Ovary (tissue), 9 donors: ENCODE data around the gene CREM. TPM values are rescaled to one million over a fixed set of nuclear protein-coding genes. Genes with fewer than 3 reads are reported as not detected.

Experiments used
- DNase-seq, 5 donors: peaks; one replicate each; pipeline ENCODE4 v3.0.0-alpha.2; 2019 to 2020
- H3K27ac ChIP-seq, 2 donors: fragments of 200-600 bp; one replicate each; pipeline versions ENCODE4 v1.5.1 to v1.8.0; 2019 to 2022
- H3K27me3 ChIP-seq: fragments of 200-600 bp; one replicate; pipeline ENCODE4 v1.8.0; 2022
- H3K36me3 ChIP-seq: fragments of 200-600 bp; sonication (generic); one replicate; pipeline ENCODE4 v1.5.1; 2019
- H3K4me1 ChIP-seq: one replicate; pipeline ENCODE4 v1.8.1; 2013; ENCODE audit warnings: mild to moderate bottlenecking, moderate library complexity; ENCODE audit not compliant: insufficient read depth
- H3K4me3 ChIP-seq: fragments of 200-600 bp; sonication (generic); one replicate; pipeline ENCODE4 v1.5.1; 2017
- H3K9me3 ChIP-seq, 2 donors: fragments of 200-600 bp in 1 of 2; sonication (generic) in 1 of 2; one replicate each; pipeline versions ENCODE4 v1.5.1 to v1.8.1; 2013 to 2019; ENCODE audit warnings: mild to moderate bottlenecking in 1 of 2, moderate library complexity in 1 of 2
- EP300 ChIP-seq: sonication (generic); formaldehyde crosslinking; IDR thresholded peaks from one replicate; pipeline ENCODE4 v1.6.1; 2017; ENCODE audit warnings: antibody characterized with exemption
- POLR2A ChIP-seq: fragments of 450-650 bp; IDR thresholded peaks from one replicate; pipeline ENCODE4 v1.6.1; 2017; ENCODE audit warnings: antibody characterized with exemption, mild to moderate bottlenecking, moderate library complexity
- WGBS, 3 donors: extraction: QIAGEN DNeasy Blood & Tissue Kit in 1 of 3; methylation state at CpG; one replicate each; pipeline versions ENCODE4 v1.1.5 to v1.1.7; 2013 to 2017; 5-methylcytosine and 5-hydroxymethylcytosine counted together
- intact Hi-C, 4 donors: fragments of 100-400 bp; cut with DNase I; formaldehyde crosslinking; loops; one replicate each; pipeline versions ENCODE4 v1.11.0 to v1.15.1; 2022 to 2023
- polyA plus RNA-seq, 2 donors: library from polyadenylated mRNA; stranded (reverse); fragments of 200-250 nt in 1 of 2; fragments of 350-450 nt in 1 of 2; fragmentation: Illumina TruSeq in 1 of 2; extraction: RNeasy Lipid Tissue Mini Kit (QIAGEN cat#74804) in 1 of 2; gene quantifications; one replicate each; pipeline ENCODE4 v1.2.3, GENCODE V29; 2013 to 2014
- total RNA-seq, 7 donors: library from RNA; depleted of rRNA in 2 of 7; stranded (reverse); fragments of >200 nt in 2 of 7; fragmentation: NEBNext Ultra II Directional in 3 of 7; extraction: Animal tissue kit (Norgen Biotek cat#: 25700) in 3 of 7; gene quantifications; one replicate each; pipeline versions ENCODE4 v1.1.0 to v1.2.4, GENCODE V29; 2016 to 2023
- TF ChIP-seq, protein P1 (sequence below), 3 donors: fragments of 450-650 bp in 2 of 3; fragments of 200-600 bp in 1 of 3; IDR thresholded peaks; one replicate each; pipeline versions ENCODE4 v1.5.1 to v1.8.0; 2016 to 2022; ENCODE audit warnings: antibody characterized with exemption in 3 of 3, mild to moderate bottlenecking in 1 of 3
- donor health status: DM: no; HTN: no; CAD: no; lungs with moderate emphysema.
- donor health status: DM: no; HTN: no; CAD: no.
- donor health status: Bipolar disorder and iron deficiency.
- donor health status: DM: yes; HTN: yes; CAD: no.
- donor health status: DM: no; HTN: no; CAD: no.
- donor health status: DM: yes; HTN: yes; CAD: no.

Gene CREM
- total and polyA plus RNA-seq, 9 donors, result 24.4 to 87.2 (median 41.5) TPM

GRCh38 chr10:35160743-35161142, 34.1 kb downstream of the CREM start:
- H3K27ac ChIP-seq, result no peak overlapping the region
- WGBS, 3 donors, result 94 to 100% (median 100%) methylated on average over 1 of the region's 1 CpG
- no peaks in the 10 kb centered on the region for H3K9me3 ChIP-seq
- no peaks in the 10 kb centered on the region for H3K27me3 ChIP-seq
- TF ChIP-seq EP300 (no peak), POLR2A (no peak)
- TF ChIP-seq, protein P1, sequence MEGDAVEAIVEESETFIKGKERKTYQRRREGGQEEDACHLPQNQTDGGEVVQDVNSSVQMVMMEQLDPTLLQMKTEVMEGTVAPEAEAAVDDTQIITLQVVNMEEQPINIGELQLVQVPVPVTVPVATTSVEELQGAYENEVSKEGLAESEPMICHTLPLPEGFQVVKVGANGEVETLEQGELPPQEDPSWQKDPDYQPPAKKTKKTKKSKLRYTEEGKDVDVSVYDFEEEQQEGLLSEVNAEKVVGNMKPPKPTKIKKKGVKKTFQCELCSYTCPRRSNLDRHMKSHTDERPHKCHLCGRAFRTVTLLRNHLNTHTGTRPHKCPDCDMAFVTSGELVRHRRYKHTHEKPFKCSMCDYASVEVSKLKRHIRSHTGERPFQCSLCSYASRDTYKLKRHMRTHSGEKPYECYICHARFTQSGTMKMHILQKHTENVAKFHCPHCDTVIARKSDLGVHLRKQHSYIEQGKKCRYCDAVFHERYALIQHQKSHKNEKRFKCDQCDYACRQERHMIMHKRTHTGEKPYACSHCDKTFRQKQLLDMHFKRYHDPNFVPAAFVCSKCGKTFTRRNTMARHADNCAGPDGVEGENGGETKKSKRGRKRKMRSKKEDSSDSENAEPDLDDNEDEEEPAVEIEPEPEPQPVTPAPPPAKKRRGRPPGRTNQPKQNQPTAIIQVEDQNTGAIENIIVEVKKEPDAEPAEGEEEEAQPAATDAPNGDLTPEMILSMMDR (IDR thresholded peaks at IDR 0.05), result no peak
- H3K4me3 ChIP-seq, result no peak overlapping the region
- intact Hi-C loops, result no loop called here
- no peaks in the 10 kb centered on the region for H3K4me1 ChIP-seq
- DNase-seq, result no peak
- no peaks in the 10 kb centered on the region for H3K36me3 ChIP-seq

DNA sequence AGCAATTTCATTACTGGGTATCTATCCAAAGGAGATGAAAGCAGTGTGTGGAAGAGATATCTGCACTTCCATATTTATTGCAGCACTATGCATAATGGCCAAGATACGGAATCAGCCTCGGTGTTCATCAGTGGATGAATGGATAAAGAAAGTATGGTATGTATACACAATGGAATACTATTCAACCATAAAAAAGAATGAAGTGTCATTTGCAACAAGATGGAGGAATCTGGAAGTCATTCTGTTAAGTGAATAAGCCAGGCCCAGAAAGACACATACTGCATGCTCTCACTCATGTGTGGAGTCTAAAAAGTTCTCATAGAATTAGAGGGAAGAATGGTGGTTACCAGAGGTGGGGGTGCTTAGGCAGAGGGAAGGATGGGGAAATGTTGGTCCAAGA, 35.3 kb downstream of the CREM start:
- WGBS, 3 donors, result 96 to 98% (median 97%) methylated on average over 2 of the region's 2 CpGs
- intact Hi-C loops, result no loop called here
- no peak overlapping the region for H3K27ac ChIP-seq
- H3K4me1 ChIP-seq, result no peaks in the 10 kb centered on the region
- no peak for DNase-seq
- no peaks in the 10 kb centered on the region for H3K36me3 ChIP-seq
- TF ChIP-seq, protein P1 (IDR thresholded peaks at IDR 0.05), result no peak
- no peak for TF ChIP-seq POLR2A
- no peak for TF ChIP-seq EP300
- no peaks in the 10 kb centered on the region for H3K27me3 ChIP-seq
- no peak overlapping the region for H3K4me3 ChIP-seq
- H3K9me3 ChIP-seq, result no peaks in the 10 kb centered on the region

- TF ChIP-seq, protein P1 (IDR thresholded peaks at IDR 0.05), result no peak
- TF ChIP-seq EP300 (no peak), POLR2A (no peak)
- DNase-seq, result no peak
- WGBS, 3 donors, result 91 to 96% (median 93%) methylated on average over 4 of the region's 4 CpGs
- Histone ChIP-seq H3K4me1 (no peaks in the 10 kb centered on the region), H3K27me3 (no peaks in the 10 kb centered on the region), H3K27ac (no peak overlapping the region), H3K36me3 (no peaks in the 10 kb centered on the region), H3K9me3 (no peaks in the 10 kb centered on the region), H3K4me3 (no peak overlapping the region)
- intact Hi-C loops, result no loop called here
Observed at GRCh38 chr10:35165136-35165535, 38.5 kb downstream of the CREM start.

DNA sequence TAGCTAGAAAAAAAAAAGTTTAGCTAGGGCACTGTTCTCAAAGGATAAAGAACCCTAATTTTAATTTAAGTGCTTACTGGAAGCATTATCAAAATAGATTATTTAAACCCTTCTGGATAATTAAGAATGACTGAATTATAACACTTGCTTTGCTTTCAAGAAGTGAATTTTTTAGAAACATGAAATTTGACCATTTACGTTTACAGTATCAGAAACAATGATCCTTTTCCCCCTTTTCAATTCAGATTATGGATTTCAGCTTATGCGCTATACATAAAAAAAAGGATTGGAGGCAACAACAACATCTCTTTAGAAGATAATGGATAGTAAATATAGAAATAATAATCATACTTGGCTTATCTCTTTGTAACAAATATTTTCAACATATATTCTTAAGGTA, 39.2 kb downstream of the CREM start:
- 95 to 98% (median 96%) methylated on average over 2 of the region's 2 CpGs for WGBS, 3 donors
- intact Hi-C loops, result no loop called here

More for the DNA sequence above, 39.2 kb downstream of the CREM start:
- H3K9me3 ChIP-seq, result no peaks in the 10 kb centered on the region
- TF ChIP-seq, protein P1 (IDR thresholded peaks at IDR 0.05), result no peak
- TF ChIP-seq EP300, result no peak
- H3K4me1 ChIP-seq, result no peaks in the 10 kb centered on the region
- H3K27me3 ChIP-seq, result no peaks in the 10 kb centered on the region
- H3K27ac ChIP-seq, result no peak overlapping the region
- DNase-seq, result no peak
- no peaks in the 10 kb centered on the region for H3K36me3 ChIP-seq
- no peak overlapping the region for H3K4me3 ChIP-seq
